Activated CD8-positive, alpha-beta memory T cell treated with anti-CD3 and anti-CD28 coated beads, Interleukin-2, amount 50 U/mL, for 1 hour (primary cell): ENCODE measurements around the gene B3GNT3.
"Not testable (repeated sequence)": the region's sequence is repeated elsewhere in the genome, so short reads cannot be mapped to it uniquely, and the experiment has no call there.

ENCODE experiments used
- DNase-seq: peaks from one replicate; pipeline ENCODE4 v3.0.0-alpha.2; 2020; ENCODE audit errors: extremely low read depth

The B3GNT3 gene

DNA sequence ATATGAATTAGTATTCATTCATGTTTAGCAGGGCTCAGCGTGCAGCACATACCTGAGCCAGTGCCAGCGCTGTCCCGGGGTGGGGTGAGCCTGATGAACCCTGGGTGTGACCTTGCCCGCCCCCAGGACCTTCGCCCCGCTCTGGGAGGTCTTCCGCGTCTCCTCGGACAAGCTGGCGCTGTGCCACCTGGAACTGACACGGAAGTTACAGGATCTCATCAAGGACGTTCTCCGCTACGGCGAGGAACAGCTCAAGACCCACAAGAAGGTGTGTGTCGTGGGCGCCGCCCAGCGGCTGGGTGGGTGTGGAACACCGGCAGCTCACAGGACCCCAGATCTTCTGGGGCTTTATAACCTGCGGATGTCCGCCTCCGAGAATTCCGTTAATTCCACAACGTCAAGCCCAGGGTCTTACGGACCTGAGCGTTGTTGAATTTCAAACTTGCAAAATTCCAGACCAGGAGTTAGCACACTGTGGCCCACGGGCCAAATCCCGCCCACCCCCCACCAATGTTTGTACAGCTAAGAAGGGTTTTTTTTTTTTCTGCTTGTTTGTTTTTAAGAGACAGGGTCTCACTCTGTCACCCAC is 28.3 kb upstream of the B3GNT3 start:
- DNase-seq: no peak

DNA sequence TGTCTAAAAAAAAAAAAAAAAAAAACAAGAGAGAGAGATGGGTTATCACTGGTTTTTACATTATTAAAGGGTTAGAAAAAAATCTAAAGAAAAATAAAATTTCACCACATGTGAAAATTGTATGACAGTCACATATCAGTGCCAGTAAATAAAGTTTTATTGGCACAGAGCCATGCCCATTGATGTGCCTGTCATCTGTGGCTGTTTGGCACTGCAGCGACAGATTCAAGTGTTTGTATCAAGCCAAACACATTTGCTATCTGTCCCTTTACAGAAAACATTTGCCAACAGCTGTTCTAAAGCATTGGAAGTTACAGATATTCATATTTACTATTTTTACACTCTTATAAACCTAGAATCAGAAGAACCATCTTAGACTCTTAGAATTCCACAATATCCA is 27.4 kb upstream of the B3GNT3 start:
- no peak for DNase-seq

DNA sequence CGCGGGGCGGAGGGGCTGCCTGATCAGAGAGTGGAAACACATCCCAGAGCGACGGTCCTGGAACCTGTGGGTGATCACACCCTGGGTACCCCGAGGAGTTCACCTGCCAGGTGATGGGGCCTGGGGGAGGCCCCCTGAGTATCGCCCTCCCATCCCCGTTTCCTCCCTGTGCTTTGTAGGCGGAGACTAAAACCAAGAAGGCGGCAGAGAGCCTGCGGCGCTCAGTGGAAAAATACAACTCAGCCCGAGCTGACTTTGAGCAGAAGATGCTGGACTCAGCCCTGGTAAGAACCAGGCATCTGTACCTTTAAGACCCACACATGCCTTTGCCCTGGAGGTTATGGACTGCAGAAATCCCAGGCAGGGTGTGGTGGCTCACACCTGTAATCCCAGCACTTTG is 24.3 kb upstream of the B3GNT3 start:
- DNase-seq: no peak

DNA sequence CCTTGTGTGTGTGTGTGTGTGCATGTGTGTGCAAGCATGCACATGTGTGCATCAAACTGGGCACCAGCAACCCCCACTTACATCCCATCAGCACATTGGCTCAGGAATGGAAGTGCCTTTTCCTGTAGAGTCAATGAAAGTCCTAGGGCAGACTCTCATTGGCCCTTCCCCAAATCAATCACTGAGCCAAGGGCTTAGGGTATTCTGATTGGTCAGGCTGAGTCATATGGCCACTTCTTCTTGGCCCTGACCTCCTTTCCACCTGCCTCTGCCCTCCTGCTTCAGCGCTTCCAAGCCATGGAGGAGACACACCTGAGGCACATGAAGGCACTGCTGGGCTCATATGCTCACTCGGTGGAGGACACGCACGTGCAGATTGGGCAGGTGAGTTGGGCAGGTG is 22.8 kb upstream of the B3GNT3 start:
- no peak for DNase-seq

DNA sequence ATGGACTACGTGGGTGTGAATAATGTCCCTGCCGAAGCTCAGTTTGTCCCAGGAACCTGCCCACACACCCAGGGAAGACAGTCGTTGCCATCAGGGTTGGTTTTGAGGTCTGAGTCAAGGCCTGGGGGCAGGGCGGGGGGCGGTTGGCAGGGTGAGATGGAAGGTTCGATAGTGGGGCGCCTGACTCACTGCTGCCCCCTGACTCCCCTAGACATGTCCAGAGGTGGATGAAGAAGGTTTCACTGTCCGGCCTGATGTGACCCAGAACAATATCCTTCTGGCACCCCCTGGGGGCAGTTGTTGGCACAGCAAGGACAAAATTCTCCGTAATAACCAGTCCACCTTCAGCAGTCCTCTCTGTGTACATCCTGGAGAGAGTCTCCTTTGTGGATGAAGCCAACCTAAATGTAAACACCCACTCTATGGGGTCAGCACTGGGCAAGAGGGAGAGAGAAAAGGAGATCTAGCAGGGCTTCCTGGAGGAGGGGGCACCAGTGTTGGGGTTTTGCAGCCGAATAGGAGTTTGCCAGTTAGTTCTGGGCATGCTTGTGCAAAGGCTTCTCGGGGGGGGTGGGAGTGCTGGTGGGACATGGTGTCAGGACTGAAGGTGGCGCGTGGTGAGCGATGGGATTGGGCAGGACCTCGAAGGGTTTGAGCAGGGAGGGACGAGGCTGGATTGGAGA is 19.6 kb upstream of the B3GNT3 start:
- DNase-seq: no peak

DNA sequence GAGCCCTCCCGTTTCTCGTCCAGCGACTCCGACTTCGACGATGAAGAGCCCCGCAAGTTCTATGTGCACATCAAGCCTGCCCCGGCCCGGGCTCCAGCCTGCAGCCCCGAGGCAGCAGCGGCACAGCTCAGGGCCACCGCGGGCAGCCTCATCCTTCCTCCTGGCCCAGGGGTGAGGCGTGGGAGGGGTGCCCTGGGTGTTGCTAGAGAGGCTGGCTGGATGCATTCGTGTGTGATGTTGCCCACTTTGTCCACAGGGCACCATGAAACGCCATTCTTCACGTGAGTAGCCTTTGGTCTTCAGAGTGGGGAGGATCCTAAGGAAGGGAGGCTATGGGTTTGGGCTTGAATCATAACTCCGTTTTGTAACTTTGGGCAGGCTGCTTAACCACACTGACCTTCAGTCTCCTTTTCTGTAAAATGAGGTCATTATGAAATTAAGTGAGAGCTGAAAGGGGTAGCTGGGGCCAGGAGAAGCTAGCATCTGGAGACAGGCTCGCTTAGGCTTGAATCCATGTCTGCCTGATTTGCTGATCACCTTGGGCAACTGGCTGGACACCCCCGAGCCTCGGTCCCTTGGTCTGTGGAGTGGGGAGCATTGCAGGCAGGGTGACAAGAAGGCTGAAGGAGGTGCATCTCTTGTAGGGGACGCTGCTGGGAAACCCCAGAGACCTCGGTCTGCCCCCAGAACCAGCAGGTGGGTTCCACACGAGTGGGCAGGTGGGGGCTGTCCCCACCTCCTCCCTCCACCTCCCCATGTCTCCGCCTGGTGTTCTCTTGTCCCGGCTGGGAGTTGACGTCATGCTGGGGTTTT is 18.7 kb upstream of the B3GNT3 start:
- no peak for DNase-seq

DNA sequence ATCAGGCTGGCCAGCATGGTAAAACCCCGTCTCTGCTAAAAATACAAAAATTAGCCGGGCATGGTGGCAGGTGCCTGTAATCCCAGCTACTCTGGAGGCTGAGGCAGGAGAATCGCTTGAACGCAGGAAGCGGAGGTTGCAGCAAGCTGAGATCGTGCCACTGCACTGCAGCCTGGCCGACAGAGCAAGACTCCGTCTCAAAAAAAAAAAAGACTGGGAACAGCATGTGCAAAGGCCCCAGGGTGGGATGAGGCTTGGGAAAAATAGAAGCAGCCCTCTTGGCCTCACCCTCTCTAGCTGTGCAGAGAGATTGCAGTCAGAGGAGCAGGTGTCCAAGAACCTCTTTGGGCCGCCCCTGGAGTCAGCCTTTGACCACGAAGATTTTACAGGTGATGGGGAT is 17.1 kb upstream of the B3GNT3 start:
- not testable (repeated sequence) for DNase-seq

DNA sequence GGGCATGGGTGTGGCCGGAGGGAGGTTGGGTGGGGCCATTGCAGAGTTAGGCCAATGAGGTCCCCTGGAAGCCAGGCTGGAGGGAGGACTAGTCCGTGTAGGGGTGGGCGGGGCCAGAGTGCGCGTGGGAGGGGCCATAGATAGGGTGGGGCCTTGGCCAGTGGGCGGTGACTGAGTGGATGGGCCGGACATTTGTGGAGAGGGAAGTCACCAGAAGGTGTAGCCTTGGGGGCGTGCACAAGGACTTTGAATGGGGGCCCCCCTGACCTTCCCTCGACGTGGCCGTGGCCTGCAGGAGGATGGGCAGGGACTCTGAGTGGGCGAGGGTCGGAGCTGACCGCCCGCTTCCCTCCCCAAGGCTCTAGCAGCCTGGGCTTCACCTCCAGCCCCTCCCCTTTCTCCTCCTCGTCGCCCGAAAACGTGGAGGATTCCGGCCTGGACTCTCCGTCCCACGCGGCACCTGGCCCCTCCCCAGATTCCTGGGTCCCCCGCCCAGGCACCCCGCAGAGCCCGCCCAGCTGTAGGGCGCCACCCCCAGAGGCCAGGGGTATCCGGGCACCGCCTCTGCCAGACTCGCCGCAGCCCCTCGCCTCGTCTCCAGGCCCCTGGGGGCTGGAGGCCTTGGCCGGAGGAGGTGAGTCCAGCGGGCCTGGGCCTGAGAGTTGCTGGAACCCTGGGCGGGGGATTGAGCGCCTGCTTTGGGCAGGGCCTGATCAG is 16.5 kb upstream of the B3GNT3 start:
- no peak for DNase-seq

DNA sequence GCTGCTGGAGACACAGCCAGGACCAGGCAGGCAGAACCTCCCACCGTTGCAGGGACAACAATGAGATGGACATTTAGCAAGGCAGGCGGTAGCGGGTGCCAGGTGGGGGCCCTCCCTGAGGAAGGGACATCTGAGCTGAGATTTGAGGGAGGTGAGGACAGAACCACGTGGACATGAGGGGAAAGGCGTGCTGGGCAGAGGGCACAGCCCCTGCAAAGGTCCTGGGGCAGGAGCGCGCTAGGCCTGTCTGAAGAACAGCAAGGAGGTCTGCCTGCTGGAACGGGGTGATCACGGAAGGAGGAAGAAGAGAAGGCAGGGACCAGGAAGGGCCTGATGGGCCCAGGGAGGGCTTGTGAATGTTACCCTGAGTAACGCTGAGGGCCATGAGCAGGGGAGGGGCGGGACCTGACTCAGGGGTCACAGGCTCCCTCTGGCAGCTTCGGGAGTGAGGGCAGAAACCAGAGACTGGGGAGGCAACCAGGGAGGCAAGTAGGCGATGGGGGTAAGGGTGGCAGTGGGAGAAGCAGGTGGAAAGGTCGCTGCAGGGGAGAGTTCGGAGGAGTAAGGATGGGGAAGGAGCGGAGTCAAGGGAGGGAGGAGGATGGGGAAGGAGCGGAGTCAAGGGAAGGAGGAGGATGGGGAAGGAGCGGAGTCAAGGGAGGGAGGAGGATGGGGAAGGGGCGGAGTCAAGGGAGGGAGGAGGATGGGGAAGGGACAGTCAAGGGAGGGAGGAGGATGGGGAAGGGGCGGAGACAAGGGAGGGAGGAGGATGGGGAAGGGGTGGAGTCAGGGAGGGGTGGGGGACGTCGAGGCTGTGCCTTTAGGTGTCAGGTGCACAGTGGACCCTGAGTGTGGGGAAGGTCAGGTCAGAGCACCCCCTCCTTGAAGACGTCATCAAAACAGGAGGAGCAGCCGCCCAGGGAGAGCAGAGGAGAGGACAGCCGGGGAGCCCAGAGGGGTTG is 15.7 kb upstream of the B3GNT3 start:
- no peak for DNase-seq

DNA sequence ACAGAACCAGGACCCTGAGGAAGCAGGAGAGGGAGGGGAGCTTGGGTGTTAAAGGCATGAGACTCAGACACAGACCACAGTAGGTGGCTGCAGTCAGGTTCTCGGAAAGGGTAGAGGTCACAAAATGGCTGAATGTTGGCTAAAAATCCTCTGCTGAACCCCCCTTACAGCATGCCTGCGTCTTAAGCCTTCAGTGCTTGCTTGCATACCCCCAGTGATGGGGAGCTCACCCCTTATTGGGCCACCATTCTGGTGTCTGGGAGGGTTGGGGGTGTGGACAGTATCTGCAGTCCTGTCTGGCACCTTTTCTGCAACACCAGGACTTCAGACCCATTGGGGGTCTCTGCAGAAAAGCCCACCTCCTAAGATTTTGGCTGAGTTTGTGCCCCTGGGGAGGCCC is 14.2 kb upstream of the B3GNT3 start:
- DNase-seq: no peak

DNA sequence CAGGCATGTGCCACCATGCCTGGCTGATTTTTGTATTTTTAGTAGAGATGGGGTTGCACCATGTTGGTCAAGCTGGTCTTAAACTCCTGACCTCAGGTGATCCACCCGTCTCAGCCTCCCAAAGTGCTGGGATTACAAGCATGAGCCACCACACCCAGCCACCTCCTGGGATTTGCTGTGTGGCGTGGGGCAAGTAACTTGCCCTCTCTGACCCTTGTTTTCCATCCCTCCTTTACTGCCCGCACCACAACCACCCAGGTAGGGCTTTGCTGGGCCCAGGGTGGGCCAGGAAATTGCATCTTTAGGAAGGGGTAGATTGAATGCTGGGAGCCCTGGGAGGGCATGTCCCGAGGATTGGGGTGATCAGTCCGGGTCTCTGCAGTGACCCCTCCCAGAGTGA is 11.2 kb upstream of the B3GNT3 start:
- DNase-seq: not testable (repeated sequence)

DNA sequence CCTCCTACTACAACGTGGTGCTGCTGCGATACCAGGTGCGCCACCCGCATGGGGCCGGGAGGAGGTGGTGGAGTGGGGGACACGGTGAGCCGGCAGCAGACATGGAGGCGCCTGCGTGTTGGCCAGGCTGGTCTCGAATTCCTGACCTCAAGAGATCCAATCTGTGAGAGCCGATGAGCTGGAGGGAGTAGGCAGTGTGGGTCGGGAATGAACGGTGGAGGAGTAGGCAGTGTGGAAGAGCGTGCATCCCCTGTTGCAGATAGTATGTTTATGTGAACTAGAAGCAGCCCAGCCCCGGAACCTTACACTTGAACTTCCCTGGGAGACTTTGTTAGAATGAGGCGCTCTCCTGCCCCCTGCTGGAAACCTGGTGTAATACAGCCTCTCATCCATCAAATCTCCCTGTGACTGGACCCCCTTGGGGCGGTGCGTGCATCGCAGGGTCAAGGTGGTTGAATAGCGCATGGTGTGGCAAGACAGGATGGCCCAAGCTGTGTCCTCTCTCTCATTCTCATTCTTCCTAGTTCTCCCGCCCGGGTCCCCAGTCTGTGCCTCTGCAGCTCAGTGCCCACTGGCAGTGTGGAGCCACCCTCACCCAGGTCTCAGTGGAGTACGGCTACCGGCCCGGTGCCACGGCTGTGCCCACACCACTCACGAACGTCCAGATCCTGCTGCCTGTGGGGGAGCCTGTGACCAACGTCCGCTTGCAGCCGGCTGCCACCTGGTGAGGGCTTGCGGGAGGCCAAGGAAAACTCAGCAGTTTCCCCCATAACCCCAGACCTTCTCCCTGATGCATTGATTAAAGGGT is 10.5 kb upstream of the B3GNT3 start:
- DNase-seq: no peak

DNA sequence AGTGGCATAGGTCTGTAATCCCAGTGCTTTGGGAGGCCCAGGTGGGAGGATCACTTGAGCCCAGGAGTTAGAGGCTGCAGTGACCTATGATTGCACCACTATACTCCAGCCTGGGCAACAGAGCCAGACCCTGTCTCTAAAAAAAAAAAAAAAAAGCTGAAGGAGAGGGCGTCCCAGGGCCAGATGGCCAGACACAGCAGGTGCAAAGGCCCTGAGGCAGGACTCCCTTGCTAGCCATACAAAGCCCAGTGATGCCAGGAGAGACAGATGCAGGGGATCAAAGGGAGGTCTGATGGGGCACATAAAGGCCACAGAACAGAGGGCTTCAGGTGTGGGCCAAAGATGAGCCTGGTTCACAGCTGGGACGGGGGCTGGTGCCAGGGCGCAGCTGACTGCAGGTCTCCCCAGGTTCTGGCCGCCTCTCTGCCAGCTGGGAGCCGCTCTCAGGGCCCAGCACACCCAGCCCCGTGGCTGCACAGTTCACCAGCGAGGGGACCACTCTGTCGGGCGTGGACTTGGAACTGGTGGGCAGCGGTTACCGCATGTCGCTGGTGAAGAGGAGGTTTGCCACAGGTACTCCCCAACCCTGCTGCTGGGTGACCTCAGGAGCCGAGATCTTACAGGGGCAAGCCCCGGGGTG is 7.5 kb upstream of the B3GNT3 start:
- DNase-seq: no peak

DNA sequence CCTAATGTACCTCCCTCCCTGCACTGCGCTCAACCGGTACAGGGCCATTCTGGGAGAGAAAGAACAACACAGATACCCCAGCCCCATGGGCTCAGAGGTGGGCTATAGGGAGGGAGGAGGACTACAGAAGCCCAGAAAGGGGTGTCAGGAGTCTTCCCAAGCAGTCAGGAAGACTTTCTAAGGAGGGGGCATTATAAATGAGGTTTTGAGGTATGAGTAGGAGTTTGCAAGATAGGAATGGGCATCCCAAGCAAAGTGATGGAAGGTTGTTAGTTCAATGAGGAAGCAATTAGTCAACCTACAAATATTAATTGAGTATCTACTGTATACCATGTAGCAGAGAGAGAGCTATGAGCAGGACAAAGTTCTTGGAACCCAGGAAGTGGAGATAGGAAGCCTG is 6.3 kb upstream of the B3GNT3 start:
- DNase-seq: no peak

DNA sequence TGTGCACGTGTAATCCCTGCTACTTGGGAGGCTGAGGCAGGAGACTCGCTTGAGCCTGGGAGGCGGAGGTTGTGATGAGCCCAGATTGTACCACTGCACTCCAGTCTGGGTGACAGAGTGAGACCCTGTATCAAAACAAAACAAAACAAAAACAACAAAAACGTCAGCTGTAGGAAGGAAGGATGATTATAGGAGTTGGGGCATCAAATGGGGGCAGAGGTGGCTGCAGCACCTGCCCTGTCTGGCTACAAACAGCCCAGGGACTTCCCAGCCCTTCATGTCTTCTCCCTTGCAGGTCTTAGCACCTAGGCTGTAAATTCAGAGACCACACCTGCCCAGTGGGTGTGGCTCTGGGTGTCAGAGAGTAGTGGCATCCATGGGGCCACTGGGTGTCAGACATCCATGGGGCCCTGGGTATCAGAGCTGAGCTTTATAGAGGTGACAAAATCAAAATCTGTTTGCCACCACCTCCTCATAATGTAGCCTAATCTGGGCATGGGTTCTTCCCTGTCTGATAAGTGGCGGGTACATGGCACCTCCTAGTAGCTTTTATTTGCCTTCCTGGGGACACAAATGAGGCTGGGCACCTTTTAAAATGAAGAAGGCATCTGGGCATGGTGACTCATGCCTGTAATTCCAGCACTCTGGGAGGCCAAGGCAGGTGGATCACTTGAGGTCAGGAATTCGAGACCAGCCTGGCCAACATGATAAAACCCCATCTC is 4.7 kb upstream of the B3GNT3 start:
- no peak for DNase-seq

DNA sequence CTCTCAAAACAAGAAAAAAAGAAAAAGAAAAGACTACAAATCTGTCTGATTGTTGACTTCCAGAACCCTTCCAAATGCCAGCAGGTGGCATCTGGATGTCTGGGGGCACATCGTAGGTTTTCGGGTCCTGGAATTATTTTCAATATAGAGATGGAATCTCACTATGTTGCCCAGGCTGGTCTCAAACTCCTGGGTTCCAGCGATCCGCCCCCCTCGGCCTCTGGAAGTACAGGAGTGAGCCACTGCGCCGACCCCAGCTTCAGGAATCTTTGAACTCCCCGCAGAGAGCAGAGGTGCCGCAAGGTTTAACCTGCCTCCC is 567 bp upstream of the B3GNT3 start:
- no peak for DNase-seq

DNA sequence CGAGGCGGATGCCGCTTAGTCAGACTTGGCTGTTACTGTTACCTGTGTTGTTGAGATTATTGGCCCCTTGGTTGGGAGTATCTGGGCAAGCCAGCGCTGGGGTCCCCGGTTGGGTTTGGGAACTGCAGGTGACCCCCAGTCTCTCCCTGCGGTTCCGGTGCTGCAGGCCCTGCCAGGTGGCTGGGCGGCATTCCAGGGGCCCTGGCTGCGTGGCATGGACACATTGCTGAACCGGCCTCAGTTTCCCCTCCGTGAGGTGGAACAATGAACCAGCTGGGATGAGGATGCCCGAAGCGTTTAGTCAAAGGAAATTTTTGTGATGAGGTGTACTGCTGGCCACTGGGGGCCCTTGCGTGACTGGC is 538 bp downstream of the B3GNT3 start:
- no peak for DNase-seq

DNA sequence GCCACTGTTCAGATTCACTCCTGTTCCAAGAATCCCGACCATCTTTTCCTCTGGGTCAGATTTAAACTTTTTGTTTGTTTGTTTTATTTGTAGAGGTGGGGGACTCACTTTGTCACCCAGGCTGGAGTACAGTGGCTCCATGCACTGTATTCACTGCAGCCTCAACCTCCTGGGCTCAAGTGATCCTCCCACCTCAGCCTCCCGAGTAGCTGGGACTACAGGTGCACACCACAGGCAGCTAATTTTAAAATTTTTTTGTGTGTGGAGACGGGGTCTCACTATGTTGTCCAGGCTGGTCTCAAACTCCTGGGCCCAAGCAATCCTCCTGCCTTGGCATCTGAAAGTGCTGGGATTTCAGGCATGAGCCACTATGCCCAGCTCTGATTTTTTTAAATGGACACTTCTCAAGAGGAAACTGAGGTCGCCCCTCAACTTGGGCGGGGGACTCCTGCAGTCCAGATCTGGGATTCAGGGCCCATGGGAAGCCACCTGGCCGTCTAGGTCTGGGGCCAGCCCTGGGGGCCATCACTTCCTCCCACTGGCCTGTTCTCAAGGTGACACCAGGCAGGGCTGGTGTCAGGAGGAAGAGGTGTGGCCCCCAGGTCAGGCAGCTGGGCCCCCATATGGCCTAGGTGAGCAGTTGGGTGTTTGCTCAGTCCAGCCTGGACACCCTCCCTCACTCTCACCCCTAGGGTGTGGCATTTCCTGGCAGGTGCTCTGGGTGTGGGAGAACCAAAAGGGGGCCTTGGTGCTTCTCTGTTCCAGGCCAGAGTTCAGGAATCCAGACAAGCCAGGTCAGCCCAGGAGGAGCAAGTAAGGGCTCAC is 1.3 kb downstream of the B3GNT3 start:
- no peak for DNase-seq
